ENCODE data around the gene FCHSD2.

The FCHSD2 gene

GRCh38 chr11:72885749-72886609 lies 256.1 kb downstream of the FCHSD2 start:
- no peak for DNase-seq
- no peak for TF ChIP-seq CTCF (IDR thresholded peaks at IDR 0.05; ENCODE audit: low read depth, low read length)
- Histone ChIP-seq H3K4me1 (no peaks in the 10 kb centered on the region; the same call in 1 of the 2 replicates), H3K4me3 (ENCODE audit: low read depth, low read length) (no peak overlapping the region), H3K9me3 (no peaks in the 10 kb centered on the region), H3K27me3 (no peaks in the 10 kb centered on the region), H3K36me3 (peaks cover 21% of the 10 kb centered on the region)

DNA sequence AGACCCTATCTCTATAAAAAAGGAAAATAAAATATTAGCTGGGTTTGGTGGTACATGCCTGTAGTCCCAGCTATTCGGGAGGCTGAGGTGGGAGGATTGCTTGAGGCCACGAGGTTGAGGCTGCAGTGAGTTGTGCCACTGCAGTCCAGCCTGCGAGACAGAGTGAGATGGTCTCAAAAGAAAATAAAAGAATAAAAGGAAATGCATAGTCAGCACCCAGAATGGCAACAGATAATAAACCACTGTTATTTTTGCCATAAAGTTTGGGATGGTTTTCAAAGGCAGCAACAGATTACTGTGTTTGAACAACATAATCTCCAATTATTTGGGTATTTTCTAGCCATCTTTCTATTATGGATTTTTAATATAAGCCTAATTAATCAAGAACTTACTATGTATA lies 266.0 kb downstream of the FCHSD2 start:
- Histone ChIP-seq H3K9me3 (no peaks in the 10 kb centered on the region), H3K27me3 (no peaks in the 10 kb centered on the region), H3K4me1 (no peaks in the 10 kb centered on the region), H3K36me3 (no peaks in the 10 kb centered on the region), H3K4me3 (ENCODE audit: low read depth, low read length) (no peak overlapping the region)
- no peak for DNase-seq
- TF ChIP-seq CTCF (IDR thresholded peaks at IDR 0.05; ENCODE audit: low read depth, low read length): no peak

- H3K4me3 ChIP-seq (ENCODE audit: low read depth, low read length): no peak overlapping the region
- TF ChIP-seq CTCF (IDR thresholded peaks at IDR 0.05; ENCODE audit: low read depth, low read length): no peak
- H3K4me1 ChIP-seq: no peaks in the 10 kb centered on the region
- DNase-seq: no peak
- H3K27me3 ChIP-seq: no peaks in the 10 kb centered on the region
- no peaks in the 10 kb centered on the region for H3K9me3 ChIP-seq
- H3K36me3 ChIP-seq: no peaks in the 10 kb centered on the region
Observed at GRCh38 chr11:72875736-72876135, 266.4 kb downstream of the FCHSD2 start.

GRCh38 chr11:72872012-72872411 lies 270.1 kb downstream of the FCHSD2 start:
- no peak for DNase-seq
- no peaks in the 10 kb centered on the region for H3K4me1 ChIP-seq
- no peak overlapping the region for H3K4me3 ChIP-seq (ENCODE audit: low read depth, low read length)
- TF ChIP-seq CTCF (IDR thresholded peaks at IDR 0.05; ENCODE audit: low read depth, low read length): no peak
- no peaks in the 10 kb centered on the region for H3K36me3 ChIP-seq
- no peaks in the 10 kb centered on the region for H3K9me3 ChIP-seq
- H3K27me3 ChIP-seq: no peaks in the 10 kb centered on the region

- Histone ChIP-seq H3K4me3 (ENCODE audit: low read depth, low read length) (no peak overlapping the region), H3K27me3 (no peaks in the 10 kb centered on the region), H3K9me3 (no peaks in the 10 kb centered on the region), H3K4me1 (no peaks in the 10 kb centered on the region), H3K36me3 (no peaks in the 10 kb centered on the region)
- no peak for TF ChIP-seq CTCF (IDR thresholded peaks at IDR 0.05; ENCODE audit: low read depth, low read length)
- no peak for DNase-seq
Observed at GRCh38 chr11:72871119-72871518, 271.0 kb downstream of the FCHSD2 start.

DNA sequence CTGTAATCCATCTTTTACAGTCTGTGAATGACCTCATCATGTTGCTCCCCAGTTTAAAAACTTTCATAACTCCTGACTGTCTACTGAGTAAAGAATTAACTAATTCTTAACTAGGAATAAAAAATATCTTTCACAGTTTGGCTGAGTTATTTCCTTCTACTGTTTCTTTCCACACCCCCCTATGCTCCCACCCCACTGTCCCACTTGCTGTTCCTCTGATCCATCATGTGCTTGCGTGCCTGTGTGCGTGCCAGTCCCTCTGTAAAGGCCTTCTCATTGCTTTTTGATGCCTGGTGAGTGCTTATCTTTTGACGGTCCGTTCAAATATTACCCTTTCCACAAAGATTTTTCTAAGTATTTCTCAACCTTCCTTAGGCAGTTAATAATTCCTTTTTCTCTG lies 272.3 kb downstream of the FCHSD2 start:
- no peaks in the 10 kb centered on the region for H3K36me3 ChIP-seq
- no peaks in the 10 kb centered on the region for H3K27me3 ChIP-seq
- no peaks in the 10 kb centered on the region; the same call in 1 of the 2 replicates for H3K4me1 ChIP-seq
- no peak overlapping the region for H3K4me3 ChIP-seq (ENCODE audit: low read depth, low read length)
- no peak for DNase-seq
- TF ChIP-seq CTCF (IDR thresholded peaks at IDR 0.05; ENCODE audit: low read depth, low read length): no peak
- no peaks in the 10 kb centered on the region for H3K9me3 ChIP-seq
